Right atrium auricular region (tissue), 2 donors: ENCODE results near the gene BACH1. TPM values are rescaled to one million over a fixed set of nuclear protein-coding genes. Genes with fewer than 3 reads are reported as not detected.
A peak's percentile ranks its signal among the peaks of the same experiment; 100 is the strongest.

ENCODE experiments used
- DNase-seq: peaks from one replicate; pipeline ENCODE4 v3.0.0-alpha.2; 2019; ENCODE audit warnings: low spot score
- H3K27ac ChIP-seq, 2 donors: fragments of 200-600 bp; sonication (generic); 1 replicate in 1 of 2; 2 replicates in 1 of 2; pipeline ENCODE4 v1.5.1; 2016 to 2019
- H3K27me3 ChIP-seq, 2 donors: fragments of 200-600 bp; sonication (generic); one replicate each; pipeline versions ENCODE4 v1.5.1 to v1.6.0; 2017 to 2019
- H3K36me3 ChIP-seq: fragments of 200-600 bp; sonication (generic); one replicate; pipeline ENCODE4 v1.5.1; 2016
- H3K4me1 ChIP-seq, 2 donors: fragments of 200-600 bp; sonication (generic); one replicate each; pipeline versions ENCODE4 v1.5.1 to v1.6.0; 2017 to 2019
- H3K4me3 ChIP-seq, 2 donors: fragments of 200-600 bp; sonication (generic); 1 replicate in 1 of 2; 2 replicates in 1 of 2; pipeline ENCODE4 v1.5.1; 2017 to 2019; ENCODE audit warnings: mild to moderate bottlenecking in 1 of 2, moderate library complexity in 1 of 2
- H3K9me3 ChIP-seq, 2 donors: fragments of 200-600 bp; sonication (generic); one replicate each; pipeline ENCODE4 v1.5.1; 2019
- CTCF ChIP-seq, 2 donors: fragments of 200-600 bp; sonication (generic); IDR thresholded peaks; one replicate each; pipeline ENCODE4 v1.5.1; 2019; ENCODE audit warnings: antibody characterized with exemption in 2 of 2
- total RNA-seq, 2 donors: library from RNA; depleted of rRNA; stranded (reverse); fragments of >200 nt; gene quantifications; one replicate each; pipeline ENCODE4 v1.1.0, GENCODE V29; 2016

BACH1 gene
- total RNA-seq, 2 donors from 2014 or later: 16.0 to 31.2 TPM

- Histone ChIP-seq H3K36me3 (no peaks in the 10 kb centered on the region), H3K27me3 (no peaks in the 10 kb centered on the region), H3K4me3 (no peak overlapping the region), H3K27ac (peak overlapping the region in 1 of 2 donors; percentile 1), H3K4me1 (peaks cover 0 to 19% of the 10 kb centered on the region in 2 donors), H3K9me3 (no peaks in the 10 kb centered on the region)
- DNase-seq: no peak
- no peak for TF ChIP-seq CTCF (IDR thresholded peaks at IDR 0.05)
Measured at GRCh38 chr21:29287383-29287782, 11.3 kb upstream of the BACH1 start.

- no peaks in the 10 kb centered on the region for H3K27me3 ChIP-seq
- H3K27ac ChIP-seq: no peak overlapping the region
- no peak overlapping the region for H3K4me3 ChIP-seq
- no peak for DNase-seq
- no peaks in the 10 kb centered on the region for H3K9me3 ChIP-seq
- H3K4me1 ChIP-seq: peaks cover 0 to 19% of the 10 kb centered on the region in 2 donors
- TF ChIP-seq CTCF (IDR thresholded peaks at IDR 0.05): no peak
- H3K36me3 ChIP-seq: no peaks in the 10 kb centered on the region
Measured at GRCh38 chr21:29288239-29288638, 10.5 kb upstream of the BACH1 start.

- TF ChIP-seq CTCF (IDR thresholded peaks at IDR 0.05): no peak
Measured at GRCh38 chr21:29289317-29289716, 9.4 kb upstream of the BACH1 start.

GRCh38 chr21:29290240-29290639 is 8.5 kb upstream of the BACH1 start:
- H3K4me1 ChIP-seq: peaks cover 0 to 19% of the 10 kb centered on the region in 2 donors
- TF ChIP-seq CTCF (IDR thresholded peaks at IDR 0.05): no peak

More at GRCh38 chr21:29289317-29289716, 9.4 kb upstream of the BACH1 start:
- Histone ChIP-seq H3K9me3 (no peaks in the 10 kb centered on the region), H3K27ac (no peak overlapping the region), H3K27me3 (no peaks in the 10 kb centered on the region), H3K36me3 (no peaks in the 10 kb centered on the region), H3K4me1 (peaks cover 0 to 19% of the 10 kb centered on the region in 2 donors), H3K4me3 (no peak overlapping the region)
- no peak for DNase-seq

GRCh38 chr21:29293495-29293894 is 5.2 kb upstream of the BACH1 start:
- DNase-seq: no peak
- Histone ChIP-seq H3K9me3 (no peaks in the 10 kb centered on the region), H3K4me1 (peaks cover 0 to 13% of the 10 kb centered on the region in 2 donors), H3K27ac (no peak overlapping the region), H3K27me3 (no peaks in the 10 kb centered on the region), H3K36me3 (no peaks in the 10 kb centered on the region), H3K4me3 (no peak overlapping the region)
- no peak for TF ChIP-seq CTCF (IDR thresholded peaks at IDR 0.05)

More at GRCh38 chr21:29290240-29290639, 8.5 kb upstream of the BACH1 start:
- Histone ChIP-seq H3K36me3 (no peaks in the 10 kb centered on the region), H3K27ac (no peak overlapping the region), H3K27me3 (no peaks in the 10 kb centered on the region), H3K4me3 (no peak overlapping the region), H3K9me3 (no peaks in the 10 kb centered on the region)
- DNase-seq: no peak

- peaks cover 0 to 12% of the 10 kb centered on the region in 2 donors for H3K4me1 ChIP-seq
- DNase-seq: no peak
- H3K4me3 ChIP-seq: no peak overlapping the region
- no peaks in the 10 kb centered on the region for H3K27me3 ChIP-seq
- no peak overlapping the region for H3K27ac ChIP-seq
- H3K9me3 ChIP-seq: no peaks in the 10 kb centered on the region
- no peaks in the 10 kb centered on the region for H3K36me3 ChIP-seq
- no peak for TF ChIP-seq CTCF (IDR thresholded peaks at IDR 0.05)
Measured at GRCh38 chr21:29295066-29295650, 3.6 kb upstream of the BACH1 start.
